PFSK-1 (cell line): Measurements from ENCODE around the gene PTBP3.

Source experiments
- FOXP2 ChIP-seq: optimal IDR thresholded peaks from 2 replicates; pipeline ENCODE3; 2011; ENCODE audit warnings: borderline replicate concordance, control low read depth, inconsistent platforms; ENCODE audit not compliant: insufficient read depth; ENCODE audit errors: extremely low read length, extremely low read depth
- POLR2AphosphoS5 ChIP-seq: IDR thresholded peaks from 2 replicates; pipeline ENCODE4 v1.6.1; 2012; ENCODE audit warnings: low read depth, mild to moderate bottlenecking, control low read depth, low read length, moderate library complexity
- SIN3A ChIP-seq: IDR thresholded peaks from 2 replicates; pipeline ENCODE4 v1.6.1; 2012; ENCODE audit warnings: mild to moderate bottlenecking, low read length, moderate library complexity, borderline replicate concordance; ENCODE audit not compliant: insufficient read depth
- TAF1 ChIP-seq: IDR thresholded peaks from 2 replicates; pipeline ENCODE4 v1.6.1; 2012; ENCODE audit warnings: low read length, control low read depth, borderline replicate concordance; ENCODE audit not compliant: insufficient read depth
- TF ChIP-seq, protein P1 (sequence below), 2 experiments: IDR thresholded peaks; 2 replicates each; pipeline versions ENCODE4 v1.6.1 to v1.8.0; 2011 to 2012; ENCODE audit warnings: low read depth in 2 of 2, low read length in 2 of 2, control low read depth in 1 of 2, inconsistent platforms in 1 of 2, mild to moderate bottlenecking in 1 of 2, moderate library complexity in 1 of 2; ENCODE audit not compliant: insufficient read depth in 1 of 2

The PTBP3 gene

DNA sequence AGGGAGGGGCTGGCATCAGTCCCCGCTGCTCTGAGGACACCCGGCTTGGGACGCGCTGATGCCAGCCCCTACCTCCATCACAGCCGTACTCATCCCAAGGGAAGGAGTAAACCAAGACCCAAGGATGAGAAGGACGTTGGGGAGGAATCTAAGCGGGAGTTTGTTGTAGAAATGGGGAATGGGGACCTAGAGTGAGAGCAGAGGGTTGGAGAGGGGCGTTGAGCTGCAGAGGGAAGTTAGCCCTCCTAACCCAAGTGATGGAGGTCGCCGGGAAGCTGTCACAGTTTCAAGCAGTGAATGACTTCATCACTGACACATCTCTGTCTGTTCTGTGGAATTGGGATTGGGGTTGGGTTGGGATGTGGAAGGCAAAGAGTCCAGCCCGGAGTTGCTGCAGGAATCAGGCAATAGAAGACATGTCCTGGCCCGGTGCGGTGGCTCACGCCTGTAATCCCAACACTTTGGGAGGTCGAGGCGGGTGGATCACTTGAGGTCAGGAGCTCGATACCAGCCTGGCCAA, 157.6 kb downstream of the PTBP3 start:
- TF ChIP-seq FOXP2 (no peak), TAF1 (no peak), SIN3A (no peak), POLR2AphosphoS5 (no peak)
- TF ChIP-seq, protein P1, sequence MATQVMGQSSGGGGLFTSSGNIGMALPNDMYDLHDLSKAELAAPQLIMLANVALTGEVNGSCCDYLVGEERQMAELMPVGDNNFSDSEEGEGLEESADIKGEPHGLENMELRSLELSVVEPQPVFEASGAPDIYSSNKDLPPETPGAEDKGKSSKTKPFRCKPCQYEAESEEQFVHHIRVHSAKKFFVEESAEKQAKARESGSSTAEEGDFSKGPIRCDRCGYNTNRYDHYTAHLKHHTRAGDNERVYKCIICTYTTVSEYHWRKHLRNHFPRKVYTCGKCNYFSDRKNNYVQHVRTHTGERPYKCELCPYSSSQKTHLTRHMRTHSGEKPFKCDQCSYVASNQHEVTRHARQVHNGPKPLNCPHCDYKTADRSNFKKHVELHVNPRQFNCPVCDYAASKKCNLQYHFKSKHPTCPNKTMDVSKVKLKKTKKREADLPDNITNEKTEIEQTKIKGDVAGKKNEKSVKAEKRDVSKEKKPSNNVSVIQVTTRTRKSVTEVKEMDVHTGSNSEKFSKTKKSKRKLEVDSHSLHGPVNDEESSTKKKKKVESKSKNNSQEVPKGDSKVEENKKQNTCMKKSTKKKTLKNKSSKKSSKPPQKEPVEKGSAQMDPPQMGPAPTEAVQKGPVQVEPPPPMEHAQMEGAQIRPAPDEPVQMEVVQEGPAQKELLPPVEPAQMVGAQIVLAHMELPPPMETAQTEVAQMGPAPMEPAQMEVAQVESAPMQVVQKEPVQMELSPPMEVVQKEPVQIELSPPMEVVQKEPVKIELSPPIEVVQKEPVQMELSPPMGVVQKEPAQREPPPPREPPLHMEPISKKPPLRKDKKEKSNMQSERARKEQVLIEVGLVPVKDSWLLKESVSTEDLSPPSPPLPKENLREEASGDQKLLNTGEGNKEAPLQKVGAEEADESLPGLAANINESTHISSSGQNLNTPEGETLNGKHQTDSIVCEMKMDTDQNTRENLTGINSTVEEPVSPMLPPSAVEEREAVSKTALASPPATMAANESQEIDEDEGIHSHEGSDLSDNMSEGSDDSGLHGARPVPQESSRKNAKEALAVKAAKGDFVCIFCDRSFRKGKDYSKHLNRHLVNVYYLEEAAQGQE (IDR thresholded peaks at IDR 0.05; ENCODE audit: insufficient read depth in 1 of 2, low read depth in 2 of 2, low read length in 2 of 2) = no peak

DNA sequence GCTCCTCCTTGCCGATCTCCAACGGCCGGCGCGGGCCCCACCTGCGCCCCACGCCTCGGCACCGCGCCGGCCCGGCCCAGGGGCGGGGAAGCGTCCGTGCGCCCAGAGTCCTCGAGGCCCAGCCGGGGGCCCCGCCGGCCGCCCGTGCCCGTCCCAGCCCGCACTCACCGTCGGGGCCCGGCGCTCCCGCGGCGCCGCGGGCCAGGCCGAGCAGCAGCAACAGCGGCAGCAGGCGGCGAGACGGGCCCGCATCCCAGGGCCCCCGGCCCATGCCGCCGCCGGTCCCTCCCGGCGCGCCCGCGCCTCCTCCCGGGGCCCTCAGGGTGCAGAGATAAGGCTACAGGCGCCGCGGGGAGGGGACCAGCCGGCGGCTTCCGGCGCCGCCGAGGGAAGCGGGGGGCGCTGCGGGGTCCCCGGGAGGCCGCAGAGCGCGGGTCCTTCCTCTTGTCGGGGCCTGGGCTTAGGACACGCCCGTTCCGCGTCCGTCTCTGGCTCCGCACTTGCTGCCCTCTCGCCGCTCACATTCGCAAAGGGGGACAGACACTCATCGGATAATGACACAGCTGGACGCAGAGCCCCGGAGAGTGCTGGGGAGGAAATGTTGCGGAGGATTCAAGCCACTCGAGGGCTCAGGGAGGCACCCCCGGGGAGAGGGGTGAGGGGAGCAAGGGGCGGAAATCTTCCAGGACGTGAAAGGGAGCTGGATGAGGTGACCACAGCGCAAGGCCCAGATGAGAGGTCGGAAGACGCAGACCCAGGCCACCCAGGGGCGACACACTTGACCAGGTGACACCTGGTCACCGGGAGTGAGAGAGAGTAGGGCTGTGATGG, 158.2 kb downstream of the PTBP3 start, which contains the start of gene SUSD1:
Gene SUSD1 (minus strand): TSS at position 333 of the 831 bp plus-strand sequence. CDS start 62 bp downstream, at position 271.
- TF ChIP-seq POLR2AphosphoS5 = no peak
- TF ChIP-seq SIN3A = no peak
- TF ChIP-seq TAF1 = no peak
- TF ChIP-seq, protein P1 (IDR thresholded peaks at IDR 0.05; ENCODE audit: insufficient read depth in 1 of 2, low read depth in 2 of 2, low read length in 2 of 2) = no peak
- TF ChIP-seq FOXP2 = no peak

DNA sequence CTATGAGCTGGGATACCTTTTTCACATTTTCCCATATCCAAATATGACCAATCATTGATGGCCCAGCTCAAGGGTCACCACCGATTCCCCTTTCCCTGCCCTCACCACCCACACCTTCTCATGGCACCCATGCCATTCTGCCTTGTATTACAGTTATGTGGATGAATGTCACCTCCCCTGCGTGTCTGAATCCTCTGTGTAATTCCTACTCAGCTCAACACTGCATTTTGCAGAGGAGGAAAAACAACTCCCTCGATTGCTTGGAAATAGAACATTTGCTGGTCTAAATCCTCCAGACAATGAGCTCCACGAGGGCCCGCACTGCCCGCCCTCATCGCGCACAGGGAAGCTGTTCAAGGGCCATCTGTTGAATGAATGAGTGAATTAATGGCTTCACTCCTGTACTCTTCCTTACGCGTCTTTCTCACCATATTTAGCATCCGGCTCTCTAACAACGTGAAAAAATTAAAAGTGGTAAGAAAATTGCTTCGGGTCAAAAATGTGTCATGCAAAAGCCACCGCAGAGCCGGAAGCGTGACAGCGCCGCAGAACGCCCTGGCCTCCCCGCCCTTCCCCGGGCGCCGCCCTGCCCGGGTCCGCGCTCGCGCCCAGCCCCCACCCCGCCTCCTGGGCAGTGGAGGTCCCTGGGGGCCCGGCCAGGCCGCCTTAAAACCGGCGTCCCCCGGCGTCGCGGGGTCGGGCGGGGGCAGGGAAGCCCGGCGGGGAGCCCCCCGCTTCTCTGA, 159.0 kb downstream of the PTBP3 start:
- TF ChIP-seq TAF1 (no peak), POLR2AphosphoS5 (no peak), FOXP2 (no peak), SIN3A (no peak)
- TF ChIP-seq, protein P1 (IDR thresholded peaks at IDR 0.05; ENCODE audit: insufficient read depth in 1 of 2, low read depth in 2 of 2, low read length in 2 of 2) = no peak

DNA sequence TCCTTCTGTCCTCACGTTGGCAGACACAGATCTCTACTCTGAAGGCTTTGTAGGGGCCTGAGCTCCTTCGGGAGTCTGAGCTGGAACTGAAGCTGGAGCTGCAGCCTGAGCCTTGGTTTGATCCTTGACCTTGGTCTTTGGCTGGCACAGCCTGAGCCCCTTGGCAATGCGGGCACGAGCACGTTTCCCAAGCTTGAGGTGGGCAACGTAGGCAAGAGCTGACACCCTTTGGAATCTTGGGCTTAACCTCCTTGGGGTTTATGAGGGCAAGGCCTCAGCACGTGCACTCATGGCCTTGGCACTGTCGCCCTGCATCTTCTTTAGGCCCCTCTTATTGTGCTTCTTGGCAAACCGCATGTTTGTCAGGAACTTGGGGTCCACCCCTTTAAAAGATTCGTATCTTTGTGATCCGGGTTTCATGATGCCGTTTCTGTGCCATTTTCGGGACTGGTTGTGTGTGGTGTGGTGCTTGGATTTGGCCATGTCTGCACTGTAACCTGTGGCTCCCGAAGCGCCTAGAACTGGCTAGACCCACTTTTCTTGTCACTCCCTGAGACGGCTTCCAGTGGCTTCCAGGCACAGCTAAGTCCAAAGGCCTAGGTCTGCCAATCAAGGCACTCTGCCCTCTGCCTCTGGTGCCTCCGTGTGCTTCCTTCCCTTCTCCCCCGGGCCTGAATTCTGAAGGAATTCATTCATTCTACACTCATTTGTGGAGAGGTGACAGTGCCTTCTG, 159.8 kb downstream of the PTBP3 start:
- TF ChIP-seq SIN3A (no peak), TAF1 (no peak), POLR2AphosphoS5 (no peak), FOXP2 (no peak)
- TF ChIP-seq, protein P1 (IDR thresholded peaks at IDR 0.05; ENCODE audit: insufficient read depth in 1 of 2, low read depth in 2 of 2, low read length in 2 of 2) = no peak
